Muscle layer of duodenum (tissue), 2 donors: ENCODE results near the gene ARNT2.

Experiments
- H3K27ac ChIP-seq: one replicate; pipeline ENCODE4 v1.7.0; 2013; ENCODE audit warnings: mild to moderate bottlenecking, low read length
- H3K27me3 ChIP-seq: one replicate; pipeline ENCODE4 v1.7.0; 2013; ENCODE audit warnings: low read depth, mild to moderate bottlenecking, control low read depth, low read length
- H3K36me3 ChIP-seq, 2 donors: one replicate each; pipeline ENCODE4 v1.7.0; 2013; ENCODE audit warnings: low read length in 2 of 2, control low read depth in 1 of 2, mild to moderate bottlenecking in 1 of 2; ENCODE audit not compliant: insufficient read depth in 2 of 2, control insufficient read depth in 1 of 2
- H3K4me1 ChIP-seq, 2 donors: one replicate each; pipeline ENCODE4 v1.7.0; 2013; ENCODE audit warnings: low read length in 2 of 2, mild to moderate bottlenecking in 2 of 2, control low read depth in 1 of 2, moderate library complexity in 1 of 2; ENCODE audit not compliant: insufficient read depth in 2 of 2, control insufficient read depth in 1 of 2
- H3K4me3 ChIP-seq, 2 donors: one replicate each; pipeline ENCODE4 v1.7.0; 2013; ENCODE audit warnings: low read length in 2 of 2, low read depth in 1 of 2, mild to moderate bottlenecking in 1 of 2
- H3K9me3 ChIP-seq, 2 donors: one replicate each; pipeline ENCODE4 v1.7.0; 2013; ENCODE audit warnings: low read length in 2 of 2, control low read depth in 1 of 2, mild to moderate bottlenecking in 1 of 2; ENCODE audit not compliant: control insufficient read depth in 1 of 2
- donor health status: healthy.

The ARNT2 gene

DNA sequence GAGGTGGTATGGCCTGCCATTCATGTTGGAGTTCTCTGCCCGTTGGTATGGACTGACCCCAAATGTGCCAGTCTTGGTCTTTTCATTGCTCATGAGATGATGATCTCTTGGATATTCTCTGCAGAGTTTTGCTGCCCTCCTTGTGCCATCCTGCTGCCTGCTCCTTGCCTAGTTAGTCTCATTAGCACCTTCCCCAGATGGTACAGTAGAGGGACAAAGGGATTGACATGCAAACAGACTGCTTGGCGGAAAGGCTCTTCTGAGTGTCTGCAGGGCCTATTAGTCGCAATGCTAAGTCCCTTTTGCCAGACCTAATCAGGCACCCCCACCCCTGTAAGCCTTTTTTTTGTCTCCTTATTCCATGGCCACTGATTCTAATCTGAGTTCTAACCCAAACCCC is 90.6 kb downstream of the ARNT2 start:
- Histone ChIP-seq H3K36me3 (no peaks in the 10 kb centered on the region), H3K4me3 (no peak overlapping the region), H3K9me3 (no peaks in the 10 kb centered on the region), H3K27me3 (no peaks in the 10 kb centered on the region), H3K4me1 (peaks cover 0 to 22% of the 10 kb centered on the region in 2 donors), H3K27ac (no peak overlapping the region)

DNA sequence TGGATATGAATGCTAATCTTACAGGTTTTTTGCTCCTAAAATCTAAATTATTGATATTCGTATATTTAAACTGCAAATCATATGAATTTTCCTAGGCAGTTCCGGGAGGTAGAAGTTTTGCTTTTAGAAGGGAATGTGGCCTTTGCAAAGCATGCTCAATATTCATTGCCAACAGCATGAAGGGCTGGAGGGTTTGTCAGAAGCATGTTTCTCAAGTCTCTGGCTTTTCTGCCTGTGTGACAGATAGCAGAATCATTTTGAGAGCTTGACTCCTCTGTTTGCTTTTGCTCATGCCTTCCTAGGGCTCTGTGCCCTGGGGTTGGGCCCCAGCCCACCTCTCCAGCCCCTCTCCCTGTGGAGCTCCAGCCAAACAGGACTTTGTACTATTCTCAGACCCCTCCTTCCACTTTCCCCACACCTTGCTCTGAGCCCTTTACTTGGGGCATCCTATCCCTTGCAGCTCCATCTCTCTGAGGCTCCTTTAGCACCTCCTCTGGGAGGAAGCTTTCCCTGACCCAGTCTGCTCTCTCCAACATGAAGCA is 91.3 kb downstream of the ARNT2 start:
- Histone ChIP-seq H3K4me1 (peaks cover 0 to 20% of the 10 kb centered on the region in 2 donors), H3K36me3 (no peaks in the 10 kb centered on the region), H3K27me3 (no peaks in the 10 kb centered on the region), H3K4me3 (no peak overlapping the region), H3K9me3 (no peaks in the 10 kb centered on the region), H3K27ac (no peak overlapping the region)

DNA sequence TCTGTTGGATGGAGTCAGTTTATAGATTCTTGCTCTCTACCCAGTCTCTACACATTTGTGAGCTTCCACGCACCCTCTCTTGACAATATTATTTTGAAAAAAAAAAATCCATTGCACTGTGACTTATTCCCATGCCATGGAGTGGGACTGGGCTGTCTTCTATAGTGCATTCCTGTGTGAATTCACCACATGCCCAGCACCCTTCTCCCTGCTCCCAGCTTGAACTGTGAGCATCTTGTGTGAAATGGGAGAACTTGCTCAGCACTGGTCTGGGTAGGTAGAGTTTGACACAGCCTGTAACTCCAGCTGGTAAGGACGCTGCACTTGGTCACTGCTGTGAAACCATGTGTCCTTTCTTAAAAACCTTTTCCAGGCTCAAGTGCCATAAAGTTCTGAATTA is 91.9 kb downstream of the ARNT2 start:
- no peak overlapping the region for H3K27ac ChIP-seq
- H3K36me3 ChIP-seq, result no peaks in the 10 kb centered on the region
- H3K27me3 ChIP-seq, result no peaks in the 10 kb centered on the region
- H3K9me3 ChIP-seq, result no peaks in the 10 kb centered on the region
- H3K4me1 ChIP-seq, result peaks cover 0 to 20% of the 10 kb centered on the region in 2 donors
- no peak overlapping the region for H3K4me3 ChIP-seq

DNA sequence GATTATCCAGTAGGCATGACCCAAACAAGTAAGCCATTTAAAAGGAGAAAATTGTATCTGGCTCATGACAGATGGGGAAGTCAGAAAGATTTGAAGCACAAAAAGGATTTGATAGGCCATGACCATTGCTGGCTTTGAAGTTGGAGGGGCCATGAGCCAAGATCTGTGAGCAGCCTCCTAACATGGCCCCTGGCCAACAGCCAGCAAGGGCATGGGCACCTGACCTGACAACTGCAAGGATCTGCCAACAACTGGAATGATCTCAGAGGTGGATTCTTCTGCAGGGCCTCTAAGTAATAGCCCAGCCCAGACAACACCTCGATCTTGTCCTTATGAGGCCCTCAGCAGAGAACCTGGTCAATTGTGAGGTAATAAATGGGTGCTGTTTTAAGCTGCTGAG is 93.0 kb downstream of the ARNT2 start:
- no peaks in the 10 kb centered on the region for H3K27me3 ChIP-seq
- H3K9me3 ChIP-seq, result no peaks in the 10 kb centered on the region
- H3K4me1 ChIP-seq, result peaks cover 0 to 20% of the 10 kb centered on the region in 2 donors
- H3K36me3 ChIP-seq, result no peaks in the 10 kb centered on the region
- H3K4me3 ChIP-seq, result no peak overlapping the region
- H3K27ac ChIP-seq, result no peak overlapping the region

DNA sequence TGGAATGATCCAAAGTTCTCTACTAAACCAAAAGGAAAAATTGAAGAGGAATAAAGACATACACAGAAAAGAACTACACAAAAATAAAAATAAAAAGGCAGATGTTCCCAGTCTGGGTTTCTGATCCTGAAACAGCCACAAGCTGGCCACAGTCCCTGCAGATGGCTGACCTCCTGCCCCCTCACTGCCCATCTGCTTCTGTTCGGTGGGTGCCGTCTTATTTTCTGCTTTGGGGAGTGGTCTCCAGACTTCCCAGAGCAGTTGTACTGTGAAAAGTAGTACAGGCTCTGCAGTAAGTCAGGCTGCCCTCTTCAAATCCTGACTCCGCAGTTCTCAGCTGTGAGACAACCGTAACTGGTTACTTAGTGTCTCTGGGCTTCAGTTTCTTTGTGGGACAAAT is 94.5 kb downstream of the ARNT2 start:
- H3K27me3 ChIP-seq, result no peaks in the 10 kb centered on the region
- peaks cover 0 to 22% of the 10 kb centered on the region in 2 donors for H3K4me1 ChIP-seq
- H3K27ac ChIP-seq, result no peak overlapping the region
- no peak overlapping the region for H3K4me3 ChIP-seq
- H3K9me3 ChIP-seq, result no peaks in the 10 kb centered on the region
- no peaks in the 10 kb centered on the region for H3K36me3 ChIP-seq

- Histone ChIP-seq H3K36me3 (no peaks in the 10 kb centered on the region), H3K27ac (no peak overlapping the region), H3K4me3 (no peak overlapping the region), H3K4me1 (peaks cover 0 to 24% of the 10 kb centered on the region in 2 donors), H3K27me3 (no peaks in the 10 kb centered on the region), H3K9me3 (peaks cover 0 to 3% of the 10 kb centered on the region in 2 donors)
Measured at GRCh38 chr15:80500021-80500420, 95.8 kb downstream of the ARNT2 start.

GRCh38 chr15:80501476-80501875 is 97.3 kb downstream of the ARNT2 start:
- Histone ChIP-seq H3K4me3 (no peak overlapping the region), H3K4me1 (peaks cover 0 to 10% of the 10 kb centered on the region in 2 donors), H3K36me3 (no peaks in the 10 kb centered on the region), H3K27me3 (no peaks in the 10 kb centered on the region), H3K9me3 (peaks cover 0 to 4% of the 10 kb centered on the region in 2 donors), H3K27ac (no peak overlapping the region)

GRCh38 chr15:80502782-80503181 is 98.6 kb downstream of the ARNT2 start:
- Histone ChIP-seq H3K4me1 (peaks cover 0 to 13% of the 10 kb centered on the region in 2 donors), H3K27me3 (no peaks in the 10 kb centered on the region), H3K27ac (no peak overlapping the region), H3K4me3 (no peak overlapping the region), H3K9me3 (peaks cover 0 to 4% of the 10 kb centered on the region in 2 donors), H3K36me3 (no peaks in the 10 kb centered on the region)

- Histone ChIP-seq H3K27ac (no peak overlapping the region), H3K27me3 (no peaks in the 10 kb centered on the region), H3K4me1 (peaks cover 0 to 13% of the 10 kb centered on the region in 2 donors), H3K4me3 (no peak overlapping the region), H3K36me3 (no peaks in the 10 kb centered on the region), H3K9me3 (peaks cover 0 to 4% of the 10 kb centered on the region in 2 donors)
Measured at GRCh38 chr15:80503319-80503952, 99.3 kb downstream of the ARNT2 start.

DNA sequence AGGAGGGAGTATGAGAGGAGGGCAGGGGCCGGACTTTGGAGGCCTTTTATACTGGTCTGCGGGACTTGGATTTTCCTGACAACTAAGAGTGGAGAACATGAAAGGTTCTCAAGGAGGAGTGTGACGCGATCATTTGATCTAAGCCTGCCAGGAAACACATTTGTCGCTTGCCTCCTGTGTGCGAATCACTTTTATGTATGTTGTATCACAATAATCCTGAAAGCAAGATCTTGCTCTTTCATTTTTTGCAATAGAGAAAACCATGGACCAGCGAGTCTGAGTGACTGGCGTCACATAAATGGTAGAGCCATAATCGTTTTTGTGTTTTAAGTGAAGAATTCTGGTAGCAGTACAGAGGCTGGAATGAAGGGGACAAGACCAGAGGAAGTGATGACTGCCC is 100.7 kb downstream of the ARNT2 start:
- Histone ChIP-seq H3K9me3 (peaks cover 0 to 4% of the 10 kb centered on the region in 2 donors), H3K27ac (no peak overlapping the region), H3K27me3 (no peaks in the 10 kb centered on the region), H3K4me3 (no peak overlapping the region), H3K36me3 (no peaks in the 10 kb centered on the region), H3K4me1 (peaks cover 0 to 13% of the 10 kb centered on the region in 2 donors)

GRCh38 chr15:80506286-80506893 is 102.2 kb downstream of the ARNT2 start:
- Histone ChIP-seq H3K4me3 (no peak overlapping the region), H3K27ac (no peak overlapping the region), H3K36me3 (no peaks in the 10 kb centered on the region), H3K4me1 (peaks cover 0 to 13% of the 10 kb centered on the region in 2 donors), H3K27me3 (no peaks in the 10 kb centered on the region), H3K9me3 (peaks cover 0 to 4% of the 10 kb centered on the region in 2 donors)
